H1 (cell line): ENCODE results near the gene NR4A1. TPM values are rescaled to one million over a fixed set of nuclear protein-coding genes. Genes with fewer than 3 reads are reported as not detected.

Source experiments
- CTCF ChIA-PET: fragments of 300-600 bp; sonication (Branson Sonifier 250); formaldehyde crosslinking; loops from one replicate; lab custom pipeline; 2021; ENCODE audit not compliant: partially characterized antibody; lab: Charles Lee
- POLR2A ChIA-PET: fragments of 300-600 bp; sonication (Branson Sonifier 250); formaldehyde crosslinking; loops from one replicate; lab custom pipeline; 2021; ENCODE audit warnings: inconsistent platforms; ENCODE audit not compliant: partially characterized antibody; lab: Charles Lee
- DNase-seq, 2 experiments: peaks; one replicate each; pipeline versions ENCODE4 v3.0.0 to v3.0.0-alpha.2; 2010 to 2022; ENCODE audit warnings: low spot score in 2 of 2, low read depth in 1 of 2, mixed read lengths in 1 of 2
- FAIRE-seq: peaks from 2 replicates; lab custom pipeline; 2011; peaks lifted over from hg19 to GRCh38; lab: Jason Lieb, UNC
- H2AFZ ChIP-seq: 2 replicates; pipeline ENCODE4 v1.8.1; 2012; ENCODE audit warnings: low read length, inconsistent platforms
- H2AK5ac ChIP-seq: 2 replicates; pipeline ENCODE4 v1.6.1; 2013; ENCODE audit warnings: low read depth, low read length
- H2BK120ac ChIP-seq: replicated peaks from 2 replicates; pipeline ENCODE3; 2013; ENCODE audit warnings: low read depth, low read length, inconsistent platforms
- H2BK12ac ChIP-seq: 2 replicates; pipeline ENCODE4 v1.6.1; 2013; ENCODE audit warnings: low read depth, low read length
- H2BK15ac ChIP-seq: 2 replicates; pipeline ENCODE4 v1.6.1; 2013; ENCODE audit warnings: low read length
- H2BK20ac ChIP-seq: 2 replicates; pipeline ENCODE4 v1.6.1; 2013; ENCODE audit warnings: low read length
- H2BK5ac ChIP-seq: 2 replicates; pipeline ENCODE4 v1.6.1; 2013; ENCODE audit warnings: low read depth, low read length
- H3K14ac ChIP-seq: 2 replicates; pipeline ENCODE4 v1.6.1; 2013; ENCODE audit warnings: inconsistent platforms; ENCODE audit not compliant: insufficient read length
- H3K18ac ChIP-seq: 2 replicates; pipeline ENCODE4 v1.6.1; 2013; ENCODE audit warnings: low read length; ENCODE audit errors: extremely low read depth
- H3K23ac ChIP-seq: 2 replicates; pipeline ENCODE4 v1.6.1; 2013; ENCODE audit warnings: inconsistent platforms; ENCODE audit not compliant: insufficient read length
- H3K23me2 ChIP-seq: 2 replicates; pipeline ENCODE4 v1.6.1; 2013; ENCODE audit warnings: low read depth, low read length
- H3K27ac ChIP-seq: 2 replicates; pipeline ENCODE4 v1.6.1; 2011; ENCODE audit warnings: low read depth, low read length, inconsistent platforms
- H3K27me3 ChIP-seq, 4 experiments: replicated peaks in 1 of 4; 1 replicate in 1 of 4; 2 replicates in 3 of 4; pipeline versions ENCODE4 v1.6.1 to v1.8.1; 2011 to 2013; ENCODE audit warnings: low read length in 3 of 4, mild to moderate bottlenecking in 3 of 4, inconsistent platforms in 2 of 4, mixed read lengths in 2 of 4, moderate library complexity in 1 of 4; ENCODE audit not compliant: control insufficient read depth in 3 of 4, insufficient read depth in 3 of 4; ENCODE audit errors: extremely low read depth in 1 of 4
- H3K36me3 ChIP-seq, 4 experiments: 2 replicates each; pipeline versions ENCODE4 v1.6.1 to v1.8.1; 2011 to 2013; ENCODE audit warnings: mild to moderate bottlenecking in 4 of 4, low read length in 3 of 4, moderate library complexity in 2 of 4, control low read depth in 1 of 4, inconsistent platforms in 1 of 4; ENCODE audit not compliant: insufficient read depth in 4 of 4, control insufficient read depth in 2 of 4
- H3K4ac ChIP-seq: replicated peaks from 2 replicates; pipeline ENCODE3; 2013; ENCODE audit warnings: low read length, low read depth, mixed read lengths, inconsistent platforms; ENCODE audit not compliant: insufficient read length
- H3K4me1 ChIP-seq, 4 experiments: replicated peaks in 1 of 4; 1 replicate in 1 of 4; 2 replicates in 3 of 4; pipeline versions ENCODE4 v1.6.1 to v1.8.1; 2011 to 2013; ENCODE audit warnings: low read length in 3 of 4, inconsistent platforms in 2 of 4, mixed read lengths in 1 of 4; ENCODE audit not compliant: insufficient read depth in 4 of 4, control insufficient read depth in 3 of 4
- H3K4me2 ChIP-seq, 2 experiments: 2 replicates each; pipeline versions ENCODE4 v1.6.1 to v1.8.1; 2011 to 2013; ENCODE audit warnings: low read depth in 2 of 2, low read length in 2 of 2, control low read depth in 1 of 2, inconsistent platforms in 1 of 2, mild to moderate bottlenecking in 1 of 2; ENCODE audit not compliant: insufficient read depth in 1 of 2
- H3K4me3 ChIP-seq, 4 experiments: fragments of 200-600, 300-600 bp in 1 of 4; sonication (generic), shearing (Covaris generic), sonication (Bioruptor Twin) in 1 of 4; 2 replicates each; pipeline versions ENCODE4 v1.5.1 to v1.8.1; 2011 to 2016; ENCODE audit warnings: low read length in 4 of 4, low read depth in 3 of 4, control low read depth in 2 of 4, inconsistent platforms in 2 of 4, mild to moderate bottlenecking in 2 of 4, mixed read lengths in 1 of 4, moderate library complexity in 1 of 4; ENCODE audit not compliant: insufficient read depth in 2 of 4; ENCODE audit errors: extremely low read depth in 1 of 4
- H3K56ac ChIP-seq: replicated peaks from 2 replicates; pipeline ENCODE3; 2013; ENCODE audit warnings: low read depth, mild to moderate bottlenecking, mixed read lengths, low read length, inconsistent platforms; ENCODE audit not compliant: insufficient read length
- H3K79me1 ChIP-seq: 2 replicates; pipeline ENCODE4 v1.6.1; 2013; ENCODE audit warnings: low read depth, low read length, control low read depth
- H3K79me2 ChIP-seq, 2 experiments: 2 replicates each; pipeline versions ENCODE4 v1.6.1 to v1.8.1; 2012 to 2013; ENCODE audit warnings: low read length in 2 of 2, mild to moderate bottlenecking in 2 of 2, inconsistent platforms in 1 of 2; ENCODE audit not compliant: insufficient read depth in 2 of 2, control insufficient read depth in 1 of 2
- H3K9ac ChIP-seq, 4 experiments: replicated peaks in 1 of 4; 1 replicate in 1 of 4; 2 replicates in 3 of 4; pipeline versions ENCODE4 v1.6.1 to v1.8.1; 2011 to 2013; ENCODE audit warnings: low read depth in 3 of 4, low read length in 3 of 4, control low read depth in 2 of 4, mild to moderate bottlenecking in 2 of 4, moderate library complexity in 2 of 4, inconsistent platforms in 1 of 4; ENCODE audit errors: extremely low read depth in 1 of 4
- H3K9me3 ChIP-seq, 2 experiments: 2 replicates each; pipeline versions ENCODE4 v1.6.1 to v1.8.1; 2012 to 2013; ENCODE audit warnings: mild to moderate bottlenecking in 2 of 2, moderate library complexity in 2 of 2, control low read depth in 1 of 2, inconsistent platforms in 1 of 2, low read depth in 1 of 2, low read length in 1 of 2, mixed read lengths in 1 of 2; ENCODE audit not compliant: insufficient read depth in 2 of 2
- H4K20me1 ChIP-seq, 2 experiments: replicated peaks in 1 of 2; 2 replicates each; pipeline versions ENCODE3 to v1.8.1; 2011 to 2013; ENCODE audit warnings: inconsistent platforms in 2 of 2, low read length in 2 of 2, mild to moderate bottlenecking in 1 of 2; ENCODE audit not compliant: insufficient read depth in 2 of 2, control insufficient read depth in 1 of 2
- H4K5ac ChIP-seq: 2 replicates; pipeline ENCODE4 v1.6.1; 2013; ENCODE audit warnings: low read length, low read depth, mixed read lengths, inconsistent platforms; ENCODE audit not compliant: insufficient read length
- H4K8ac ChIP-seq: 2 replicates; pipeline ENCODE4 v1.8.0; 2013; ENCODE audit warnings: mild to moderate bottlenecking, moderate library complexity, low read length, inconsistent platforms; ENCODE audit not compliant: insufficient read depth; ENCODE audit errors: extremely low read depth
- H4K91ac ChIP-seq: replicated peaks from 2 replicates; pipeline ENCODE3; 2013; ENCODE audit warnings: low read length, mixed read lengths, inconsistent platforms; ENCODE audit not compliant: insufficient read length
- ASH2L ChIP-seq: fragments of 200-600, 300-600 bp; sonication (generic); IDR thresholded peaks from one replicate; pipeline ENCODE4 v1.7.1; 2017; ENCODE audit warnings: low read length
- HDAC2 ChIP-seq, 2 experiments: fragments of 300-600 bp in 1 of 2; sonication (generic) in 1 of 2; IDR thresholded peaks; 2 replicates each; pipeline ENCODE4 v1.6.1; 2011 to 2012; ENCODE audit warnings: low read depth in 2 of 2, low read length in 2 of 2, mild to moderate bottlenecking in 2 of 2, moderate library complexity in 2 of 2, borderline replicate concordance in 1 of 2, inconsistent platforms in 1 of 2
- KDM5A ChIP-seq: fragments of 200-600 bp; IDR thresholded peaks from 2 replicates; pipeline ENCODE4 v1.7.1; 2012; ENCODE audit warnings: mild to moderate bottlenecking, low read length, inconsistent platforms, mixed read lengths
- POLR2A ChIP-seq, 2 experiments: IDR thresholded peaks; 1 replicate in 1 of 2; 2 replicates in 1 of 2; pipeline ENCODE4 v1.6.1; 2011; ENCODE audit warnings: low read depth in 2 of 2, low read length in 2 of 2, mild to moderate bottlenecking in 2 of 2; ENCODE audit errors: control extremely low read depth in 1 of 2
- POLR2AphosphoS5 ChIP-seq: IDR thresholded peaks from 2 replicates; pipeline ENCODE4 v1.6.1; 2011; ENCODE audit warnings: low read depth, low read length
- RBBP5 ChIP-seq: IDR thresholded peaks from 2 replicates; pipeline ENCODE4 v1.7.1; 2012; ENCODE audit warnings: low read depth, mild to moderate bottlenecking, inconsistent platforms, low read length, moderate library complexity, borderline replicate concordance
- TAF7 ChIP-seq: optimal IDR thresholded peaks from 2 replicates; pipeline ENCODE3; 2011; ENCODE audit warnings: low read depth, mild to moderate bottlenecking, inconsistent platforms, low read length, moderate library complexity, borderline replicate concordance
- WGBS, 2 experiments: shearing (Covaris generic) in 1 of 2; methylation state at CpG; one replicate each; pipeline versions ENCODE4 v1.1.6 to v1.1.7; 2013 to 2015; ENCODE audit warnings: low lambda C conversion rate in 2 of 2, mixed read lengths in 2 of 2, inconsistent platforms in 1 of 2, low coverage in 1 of 2, missing lambda C conversion rate in 1 of 2; ENCODE audit not compliant: insufficient replicate concordance in 2 of 2, insufficient coverage in 1 of 2, insufficient read length in 1 of 2; ENCODE audit errors: extremely low coverage in 1 of 2, missing lambda C conversion rate in 1 of 2; 5-methylcytosine and 5-hydroxymethylcytosine counted together
- polyA plus RNA-seq, 7 experiments: library from polyadenylated mRNA; depleted of rRNA in 3 of 7; stranded (reverse) in 5 of 7; unstranded in 2 of 7; fragments of >200 nt in 5 of 7; fragments of 200-250 nt in 2 of 7; gene quantifications; 1 replicate in 5 of 7; 2 replicates in 1 of 7; 4 replicates in 1 of 7; pipeline versions ENCODE4 v1.2.1 to v1.2.3, GENCODE V29; 2011 to 2013; ENCODE audit warnings: missing spikeins in 2 of 7, mixed read lengths in 2 of 7
- total RNA-seq: library from RNA; stranded (reverse); fragmentation: NEBNext Ultra II Directional; extraction: Animal tissue kit (Norgen Biotek cat#: 25700); gene quantifications from 2 replicates; pipeline ENCODE4 v1.2.1, GENCODE V29; 2021
- TF ChIP-seq, protein P1 (sequence below): IDR thresholded peaks from 2 replicates; pipeline ENCODE4 v1.6.1; 2011; ENCODE audit warnings: low read length, improper control_type of control experiment
- TF ChIP-seq, protein P2 (sequence below): IDR thresholded peaks from 2 replicates; pipeline ENCODE4 v1.6.1; 2012; ENCODE audit warnings: inconsistent platforms

NR4A1 gene
- total and polyA plus RNA-seq, 2 of the 8 experiments (the other 6 are each of a cell fraction or from before 2014, with no cell fraction given): 18.7 to 23.3 TPM

DNA sequence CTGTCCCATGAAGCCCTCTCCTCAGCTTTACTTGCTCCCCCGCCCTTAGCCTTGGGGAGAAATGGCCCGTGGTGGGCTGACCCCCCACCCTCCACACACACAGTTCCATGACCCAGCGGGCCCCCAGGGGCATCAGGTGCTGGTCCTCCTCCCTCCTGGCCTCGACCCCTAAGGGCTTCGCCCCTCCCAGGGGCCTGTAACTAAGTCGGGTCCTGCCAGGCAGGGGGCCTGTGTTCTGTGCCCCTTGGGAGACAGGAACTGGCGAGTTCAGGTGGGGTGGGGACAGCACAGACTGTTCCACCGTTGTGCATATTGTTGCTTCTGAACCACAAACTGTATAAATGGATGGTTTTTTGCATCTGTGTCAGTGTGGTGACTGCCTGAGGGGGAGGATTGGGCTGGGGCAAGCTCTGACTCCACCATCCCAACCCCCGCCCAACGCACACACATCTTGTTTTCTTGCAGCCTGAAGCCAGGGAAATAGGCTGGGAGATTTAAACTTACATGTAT lies 35.7 kb upstream of the NR4A1 start:
- no peak overlapping the region for H2BK120ac ChIP-seq
- H4K91ac ChIP-seq: no peak overlapping the region
- FAIRE-seq: no peak
- H3K23me2 ChIP-seq: no peaks in the 10 kb centered on the region; the same call in 1 of the 2 replicates
- H2BK5ac ChIP-seq: no peak overlapping the region
- H4K5ac ChIP-seq: no peak overlapping the region
- H3K18ac ChIP-seq: no peak overlapping the region
- no peak overlapping the region for H2BK20ac ChIP-seq
- H4K20me1 ChIP-seq: peaks cover 0 to 3% of the 10 kb centered on the region in 2 experiments
- no peak overlapping the region for H3K56ac ChIP-seq
- H3K9ac ChIP-seq: no peak overlapping the region
- no peak overlapping the region for H3K14ac ChIP-seq
- H2BK15ac ChIP-seq: peak overlapping the region; percentile 31; the same call in 1 of the 2 replicates
- 0 out of 2 replicates have a peak overlapping the region, but pooled peaks have one; percentile 39 for H2AK5ac ChIP-seq
- DNase-seq: no peak
- H3K9me3 ChIP-seq: no peaks in the 10 kb centered on the region
- no peak overlapping the region for H4K8ac ChIP-seq
- peaks cover 1 to 46% (median 24%) of the 10 kb centered on the region in 4 experiments for H3K27me3 ChIP-seq
- no peak overlapping the region for H3K23ac ChIP-seq
- ChIA-PET CTCF (interaction anchor here (1.2 to 38.2 kb wide), 6 partner anchors 9 to 51 kb away, joined by 3 to 1249 read pairs (median 514); partner anchors contain the start of genes ATG101, NR4A1, SMIM41 and TAMALIN), POLR2A (interaction anchor here (1.1 to 4.3 kb wide), 2 partner anchors 10 kb away, joined by 3 to 31 read pairs; partner anchors contain the start of gene TAMALIN)
- peaks cover 5 to 27% (median 16%) of the 10 kb centered on the region in 4 experiments for H3K4me1 ChIP-seq
- H2BK12ac ChIP-seq: no peak overlapping the region
- H2AFZ ChIP-seq: no peak overlapping the region
- no peak overlapping the region for H3K4ac ChIP-seq
- no peaks in the 10 kb centered on the region; a peak in 1 of 8 replicates for H3K36me3 ChIP-seq
- H3K79me2 ChIP-seq: no peaks in the 10 kb centered on the region
- 87% methylated on average over 9 of the region's 10 CpGs; no CpG with 5 or more reads in 1 of the 2 experiments for WGBS, 2 experiments
- H3K79me1 ChIP-seq: no peaks in the 10 kb centered on the region
- H3K4me3 ChIP-seq: peak overlapping the region in 1 of 4 experiments; percentile 49; a peak in 1 of 8 replicates
- H3K27ac ChIP-seq: no peak overlapping the region
- H3K4me2 ChIP-seq: peak overlapping the region; percentile 38 to 74
- no peak for TF ChIP-seq RBBP5
- TF ChIP-seq HDAC2 (IDR thresholded peaks at IDR 0.05; ENCODE audit: borderline replicate concordance in 1 of 2, low read depth in 2 of 2, low read length in 2 of 2): no peak
- TF ChIP-seq, protein P1, sequence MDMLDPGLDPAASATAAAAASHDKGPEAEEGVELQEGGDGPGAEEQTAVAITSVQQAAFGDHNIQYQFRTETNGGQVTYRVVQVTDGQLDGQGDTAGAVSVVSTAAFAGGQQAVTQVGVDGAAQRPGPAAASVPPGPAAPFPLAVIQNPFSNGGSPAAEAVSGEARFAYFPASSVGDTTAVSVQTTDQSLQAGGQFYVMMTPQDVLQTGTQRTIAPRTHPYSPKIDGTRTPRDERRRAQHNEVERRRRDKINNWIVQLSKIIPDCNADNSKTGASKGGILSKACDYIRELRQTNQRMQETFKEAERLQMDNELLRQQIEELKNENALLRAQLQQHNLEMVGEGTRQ: no peak
- TF ChIP-seq, protein P2, sequence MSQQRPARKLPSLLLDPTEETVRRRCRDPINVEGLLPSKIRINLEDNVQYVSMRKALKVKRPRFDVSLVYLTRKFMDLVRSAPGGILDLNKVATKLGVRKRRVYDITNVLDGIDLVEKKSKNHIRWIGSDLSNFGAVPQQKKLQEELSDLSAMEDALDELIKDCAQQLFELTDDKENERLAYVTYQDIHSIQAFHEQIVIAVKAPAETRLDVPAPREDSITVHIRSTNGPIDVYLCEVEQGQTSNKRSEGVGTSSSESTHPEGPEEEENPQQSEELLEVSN: no peak
- TF ChIP-seq KDM5A: no peak
- no peak for TF ChIP-seq POLR2AphosphoS5
- TF ChIP-seq POLR2A (IDR thresholded peaks at IDR 0.05; ENCODE audit: control extremely low read depth in 1 of 2, low read depth in 2 of 2, low read length in 2 of 2): no peak
- TF ChIP-seq ASH2L: no peak
- no peak for TF ChIP-seq TAF7
